A549 (cell line): ENCODE measurements around the gene GPD1.

Experiments
- CEBPB ChIP-seq, 2 experiments: fragments of >200 bp in 1 of 2; sonication (Bioruptor Twin) in 1 of 2; formaldehyde crosslinking in 1 of 2; IDR thresholded peaks; 2 replicates each; pipeline ENCODE4 v1.6.1; 2012 to 2016
- CTCF ChIP-seq: fragments of >200 bp; sonication (Bioruptor Twin); formaldehyde crosslinking; IDR thresholded peaks from 3 replicates; pipeline ENCODE4 v1.5.1; 2016
- TF ChIP-seq, protein P1 (sequence below): fragments of 450-650 bp; IDR thresholded peaks from 2 replicates; pipeline ENCODE4 v1.6.1; 2014; ENCODE audit warnings: antibody characterized with exemption

DNA sequence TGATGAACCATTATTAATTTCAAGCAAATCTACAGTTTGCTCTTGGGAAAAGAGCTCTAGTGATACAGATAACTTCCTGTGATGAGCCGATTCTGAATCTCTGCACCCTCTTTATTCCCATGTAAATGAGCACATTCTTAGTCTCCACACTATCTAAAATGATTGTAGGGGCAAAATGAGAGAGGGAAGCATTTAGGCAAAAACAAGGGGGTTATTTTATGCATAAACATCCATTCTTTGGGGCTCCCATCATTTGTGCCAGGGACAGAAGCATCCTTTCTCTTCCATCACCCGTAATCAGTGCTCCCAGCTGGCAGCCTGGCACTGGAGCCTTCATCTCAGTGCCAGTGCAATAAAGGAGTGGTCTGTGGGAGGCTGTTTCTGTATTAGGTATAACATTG is 1.7 kb upstream of the GPD1 start:
- TF ChIP-seq CTCF (no peak), CEBPB (IDR thresholded peaks at IDR 0.05) (no peak)
- TF ChIP-seq, protein P1, sequence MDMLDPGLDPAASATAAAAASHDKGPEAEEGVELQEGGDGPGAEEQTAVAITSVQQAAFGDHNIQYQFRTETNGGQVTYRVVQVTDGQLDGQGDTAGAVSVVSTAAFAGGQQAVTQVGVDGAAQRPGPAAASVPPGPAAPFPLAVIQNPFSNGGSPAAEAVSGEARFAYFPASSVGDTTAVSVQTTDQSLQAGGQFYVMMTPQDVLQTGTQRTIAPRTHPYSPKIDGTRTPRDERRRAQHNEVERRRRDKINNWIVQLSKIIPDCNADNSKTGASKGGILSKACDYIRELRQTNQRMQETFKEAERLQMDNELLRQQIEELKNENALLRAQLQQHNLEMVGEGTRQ, result no peak
